ENCODE results near the gene HBZ.
"Not testable (repeated sequence)": the region's sequence is repeated elsewhere in the genome, so short reads cannot be mapped to it uniquely, and the experiment has no call there.

Gene HBZ

DNA sequence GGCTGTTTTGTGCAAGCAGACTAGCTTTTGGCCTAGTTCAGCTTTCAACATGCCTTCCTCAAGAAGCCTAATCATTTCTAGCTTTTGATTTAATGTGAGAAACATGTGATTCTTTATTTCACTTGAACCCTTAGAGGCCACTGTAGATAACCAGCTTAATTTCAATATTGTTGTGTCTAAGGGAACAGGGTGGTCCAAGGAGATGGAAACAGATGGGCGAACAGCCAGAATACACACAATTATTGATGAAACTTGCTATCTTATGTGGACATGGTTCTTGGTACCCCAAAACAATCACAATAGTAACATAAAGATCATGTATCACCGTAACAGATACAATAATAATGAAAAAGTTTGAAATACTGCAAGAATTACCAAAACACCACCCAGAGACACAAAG lies 18.7 kb upstream of the HBZ start:
- DNase-seq: no peak

DNA sequence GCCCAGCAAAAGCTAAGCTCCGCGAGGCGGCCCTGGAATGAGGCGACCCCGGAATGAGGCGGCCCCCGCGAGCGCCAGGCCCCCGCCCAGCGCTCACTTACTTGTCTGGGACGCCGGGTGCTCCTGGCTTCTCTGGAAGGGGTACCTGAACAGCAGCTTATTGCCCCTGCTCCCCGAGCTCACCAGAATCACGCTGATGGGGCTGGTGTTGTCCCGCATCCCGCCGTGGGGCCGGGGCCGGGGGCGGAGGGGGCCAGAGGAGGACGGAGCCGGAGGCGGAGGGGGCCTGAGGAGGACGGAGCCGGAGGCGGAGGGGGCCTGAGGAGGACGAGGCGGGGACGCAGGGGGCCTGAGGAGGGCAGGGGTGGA lies 14.4 kb upstream of the HBZ start:
- peak; percentile 61 for DNase-seq

DNA sequence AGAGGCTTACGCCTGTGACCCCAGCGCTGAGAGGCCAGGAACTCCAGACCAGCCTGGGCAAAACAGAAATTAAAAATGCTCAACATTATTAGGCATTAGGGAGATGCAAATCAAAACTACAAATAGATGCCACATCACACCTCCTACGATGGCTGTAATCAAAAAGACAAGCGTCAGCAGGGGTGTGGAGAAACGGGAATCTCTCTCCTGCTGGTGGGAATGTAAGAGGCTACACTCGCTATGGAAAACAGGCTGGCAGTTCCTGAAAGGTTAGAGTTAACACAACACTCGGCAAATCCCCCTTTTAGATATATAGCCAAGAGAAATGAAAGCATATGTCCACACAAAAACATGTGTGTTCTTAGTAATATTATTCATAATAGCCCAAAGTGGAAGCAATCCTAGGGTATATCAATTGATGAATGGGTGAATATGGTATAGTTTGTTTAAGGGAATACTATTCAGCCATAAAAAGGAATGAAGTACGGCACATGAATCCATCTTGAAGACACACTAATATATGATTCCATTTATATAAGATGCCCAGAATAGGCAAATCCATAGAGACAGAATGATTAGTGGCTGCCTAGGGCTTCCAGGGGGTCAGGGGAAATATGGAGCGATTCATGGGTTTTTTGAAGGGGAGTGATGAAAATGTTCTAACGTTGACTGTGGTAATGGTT lies 12.1 kb upstream of the HBZ start:
- no peak for DNase-seq

DNA sequence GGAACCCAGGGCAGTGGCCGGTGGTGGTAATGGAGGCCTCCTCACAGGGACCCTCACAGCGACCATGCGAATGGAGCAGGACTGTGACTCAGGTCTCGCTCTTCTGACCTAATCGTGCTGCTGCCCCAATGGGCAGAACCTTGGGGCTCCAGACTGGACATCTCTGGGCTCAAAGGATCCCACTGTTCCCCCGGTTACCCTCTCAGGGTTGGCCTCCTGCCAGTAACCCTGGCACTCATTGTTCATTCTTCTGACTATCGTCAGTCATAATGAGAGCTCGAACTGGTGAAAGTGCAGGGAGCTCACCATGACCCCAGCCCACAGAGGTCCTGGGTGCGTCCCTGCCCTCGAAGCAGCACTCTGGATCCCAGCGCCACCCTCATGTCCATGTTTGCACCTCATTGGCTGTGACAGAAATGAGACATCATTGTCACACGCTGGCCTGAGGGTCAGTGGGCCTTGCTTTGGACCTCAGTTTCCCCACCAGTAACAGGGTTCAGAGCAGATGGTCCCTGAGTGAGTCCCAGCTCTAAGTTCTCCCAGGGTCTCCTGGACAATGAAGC lies 10.0 kb upstream of the HBZ start:
- DNase-seq: no peak

DNA sequence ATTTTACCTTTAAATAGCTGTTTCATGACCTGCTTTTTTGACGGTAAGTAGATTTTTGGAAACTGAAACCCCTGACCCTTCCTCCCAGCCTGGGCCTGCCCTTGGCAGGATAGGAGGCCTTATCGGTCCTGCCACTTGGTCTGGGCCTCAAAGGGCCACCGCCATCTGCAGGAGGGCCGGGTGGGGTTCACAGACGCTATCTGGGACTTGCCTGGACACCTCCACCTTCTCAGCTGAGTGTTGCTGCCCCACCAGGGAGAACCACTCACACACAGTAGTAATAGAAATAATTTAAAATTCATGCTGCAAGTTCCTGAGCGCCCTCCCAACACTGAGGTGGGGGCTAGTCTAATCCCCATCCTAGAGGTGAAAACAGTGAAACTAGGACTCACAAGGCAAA lies 9.4 kb upstream of the HBZ start:
- DNase-seq: no peak

DNA sequence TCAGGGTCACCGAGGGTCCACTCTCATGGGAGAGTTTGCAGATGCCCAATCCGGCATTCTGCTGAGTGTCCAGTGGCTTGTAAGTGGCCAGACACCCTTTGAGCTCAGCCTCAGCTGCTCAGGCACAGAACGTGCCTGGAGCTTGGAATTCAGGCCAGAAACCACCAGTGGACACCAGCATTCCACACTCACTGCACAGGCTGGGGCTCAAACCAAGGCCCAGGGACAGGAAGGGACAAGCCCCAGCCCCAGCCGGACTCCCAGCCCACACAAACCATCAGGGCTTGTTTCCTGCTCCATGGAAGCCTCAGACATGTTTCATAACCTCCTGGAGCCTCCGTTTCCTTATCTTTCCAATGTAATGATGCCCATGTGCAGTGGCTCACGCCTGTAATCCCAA lies 9.0 kb upstream of the HBZ start:
- no peak for DNase-seq

DNA sequence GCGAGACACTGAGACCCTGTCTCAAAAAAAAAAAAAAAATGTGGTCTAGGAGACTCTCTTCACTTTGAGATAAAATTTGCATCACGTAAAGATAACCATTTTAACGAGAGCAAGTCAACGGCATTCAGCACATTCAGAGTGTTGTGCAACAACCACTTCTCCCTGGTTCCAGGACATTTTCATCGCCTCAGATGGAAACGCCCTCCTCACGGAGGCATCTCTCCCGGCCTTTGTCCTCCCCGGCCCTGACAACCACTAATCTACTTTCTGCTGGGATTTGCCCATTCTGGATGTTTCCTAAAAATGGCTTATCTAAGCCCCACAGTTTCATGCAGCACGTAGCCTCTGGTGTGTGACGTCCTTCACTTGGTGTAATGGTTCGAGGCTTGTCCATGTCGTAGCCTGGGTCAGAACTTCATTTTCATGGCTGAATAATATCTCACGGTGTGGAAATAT lies 7.6 kb upstream of the HBZ start:
- DNase-seq: no peak

DNA sequence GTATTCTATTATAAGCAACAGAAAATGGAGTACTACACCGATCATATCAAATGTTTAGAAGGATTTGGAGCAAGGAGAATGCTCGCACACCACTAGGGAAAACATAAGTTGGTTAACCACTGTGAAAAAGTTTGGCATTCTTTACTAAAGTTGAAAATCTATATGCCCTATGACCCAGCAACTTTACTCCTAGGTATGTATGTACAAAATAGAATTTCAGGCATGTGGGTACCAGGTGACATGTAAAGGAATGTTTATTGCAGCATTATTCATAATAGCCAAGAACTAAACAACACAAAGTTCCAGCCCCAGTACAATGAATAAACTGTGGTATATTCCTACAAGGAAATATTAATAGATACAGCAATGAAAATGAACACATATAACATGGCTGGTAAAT lies 5.8 kb upstream of the HBZ start:
- no peak for DNase-seq

DNA sequence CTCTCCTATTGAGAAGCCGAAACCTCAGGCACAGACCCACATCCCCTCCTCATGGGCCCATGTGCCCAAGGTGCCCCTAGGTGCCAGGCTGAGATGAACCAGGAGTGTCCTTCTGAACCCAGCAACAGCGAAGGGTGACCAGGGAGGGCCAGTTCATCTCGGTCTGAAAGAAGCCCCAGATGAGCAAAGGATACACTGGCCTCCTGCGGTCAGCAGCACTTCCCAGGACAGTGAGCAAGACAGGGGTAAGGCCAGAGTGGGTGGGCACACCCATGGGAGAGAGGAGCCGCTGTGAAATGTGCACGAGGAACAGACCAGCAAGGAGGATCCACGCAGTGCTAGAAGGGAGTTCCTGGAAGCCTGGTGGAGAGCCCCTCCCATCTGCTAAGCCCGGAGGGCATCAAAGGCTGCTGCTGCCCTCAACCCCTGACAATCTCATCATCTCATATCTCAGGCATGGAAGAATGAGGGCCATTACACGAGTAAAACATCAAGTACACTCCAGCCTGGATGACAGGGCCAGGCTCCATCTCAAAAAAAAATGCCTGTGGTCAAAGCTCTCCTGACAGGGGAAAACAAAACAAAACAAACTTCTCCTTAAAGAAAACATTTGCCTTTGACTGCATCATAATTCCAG lies 3.3 kb upstream of the HBZ start:
- no peak for DNase-seq

DNA sequence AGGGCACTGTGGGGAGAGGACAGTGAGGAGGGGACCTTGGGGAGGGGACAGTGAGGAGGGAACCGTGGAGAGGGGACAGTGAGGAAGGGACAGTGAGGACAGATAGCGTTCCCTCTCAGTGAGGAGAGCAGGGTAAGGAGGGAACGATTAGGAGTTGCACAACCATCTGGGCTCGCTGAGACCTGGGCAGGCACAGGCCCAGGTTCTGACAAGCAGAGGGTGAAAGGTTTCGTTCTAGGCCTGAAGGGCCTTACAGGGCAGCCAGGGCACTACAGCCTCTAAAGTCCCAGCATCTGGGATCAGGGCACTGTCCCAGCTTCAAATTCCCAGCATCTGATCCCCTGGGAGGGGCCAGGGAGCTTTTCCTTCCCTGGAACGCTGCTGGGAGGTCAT lies 681 bp downstream of the HBZ start:
- not testable (repeated sequence) for DNase-seq

DNA sequence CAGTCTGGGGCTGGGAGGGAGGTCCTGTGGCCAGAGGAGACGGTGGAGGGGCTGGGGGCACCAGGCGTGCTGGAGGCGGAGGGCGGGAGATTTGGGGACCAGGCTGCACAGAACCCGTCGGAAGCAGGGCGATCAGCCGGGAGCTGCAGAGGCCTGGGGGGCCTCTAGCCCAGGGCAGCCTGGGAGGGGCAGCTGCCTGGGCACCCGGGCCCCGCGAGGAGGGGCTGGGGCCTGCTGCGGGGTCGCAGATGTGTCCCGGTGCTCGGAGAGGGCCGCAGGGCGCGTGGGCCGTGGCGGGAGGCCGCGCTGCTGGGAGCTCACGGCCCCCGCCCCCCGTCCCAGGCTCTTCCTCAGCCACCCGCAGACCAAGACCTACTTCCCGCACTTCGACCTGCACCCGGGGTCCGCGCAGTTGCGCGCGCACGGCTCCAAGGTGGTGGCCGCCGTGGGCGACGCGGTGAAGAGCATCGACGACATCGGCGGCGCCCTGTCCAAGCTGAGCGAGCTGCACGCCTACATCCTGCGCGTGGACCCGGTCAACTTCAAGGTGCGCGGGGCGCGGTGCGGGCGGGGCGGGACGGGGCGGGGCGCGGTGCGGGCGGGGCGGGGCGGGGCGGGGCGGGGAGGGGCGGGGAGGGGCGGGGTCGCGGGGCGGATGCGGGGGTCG lies 1.2 kb downstream of the HBZ start:
- DNase-seq: not testable (repeated sequence)

DNA sequence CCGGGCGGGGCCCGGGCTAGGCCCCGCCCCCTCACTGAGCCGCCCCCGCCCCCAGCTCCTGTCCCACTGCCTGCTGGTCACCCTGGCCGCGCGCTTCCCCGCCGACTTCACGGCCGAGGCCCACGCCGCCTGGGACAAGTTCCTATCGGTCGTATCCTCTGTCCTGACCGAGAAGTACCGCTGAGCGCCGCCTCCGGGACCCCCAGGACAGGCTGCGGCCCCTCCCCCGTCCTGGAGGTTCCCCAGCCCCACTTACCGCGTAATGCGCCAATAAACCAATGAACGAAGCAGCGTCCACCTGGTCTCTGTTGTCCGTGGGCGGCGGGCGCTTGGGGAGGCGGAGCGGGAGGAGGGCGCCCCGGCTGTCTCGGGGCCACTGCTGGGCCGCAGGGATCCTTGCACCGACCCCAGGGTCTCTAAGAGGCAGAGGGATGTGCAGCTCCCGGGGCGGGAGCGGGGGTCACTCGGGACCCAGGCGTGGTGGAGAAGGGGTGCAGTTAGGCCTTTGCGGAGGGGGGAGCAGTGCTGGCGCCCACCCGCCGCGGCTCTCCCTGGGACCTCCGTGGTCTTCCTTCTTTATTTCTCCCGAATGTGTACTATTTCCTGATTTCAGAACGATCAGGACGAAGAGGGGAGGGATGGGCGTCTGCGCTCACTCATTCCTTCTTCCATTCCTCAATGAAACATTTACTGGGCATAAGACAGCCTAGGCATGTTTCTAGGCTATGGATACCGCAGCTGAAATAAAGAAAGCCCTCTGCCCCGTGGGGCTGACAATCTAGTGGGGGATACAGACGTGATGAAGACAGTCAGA lies 2.0 kb downstream of the HBZ start:
- DNase-seq: peak; percentile 52

DNA sequence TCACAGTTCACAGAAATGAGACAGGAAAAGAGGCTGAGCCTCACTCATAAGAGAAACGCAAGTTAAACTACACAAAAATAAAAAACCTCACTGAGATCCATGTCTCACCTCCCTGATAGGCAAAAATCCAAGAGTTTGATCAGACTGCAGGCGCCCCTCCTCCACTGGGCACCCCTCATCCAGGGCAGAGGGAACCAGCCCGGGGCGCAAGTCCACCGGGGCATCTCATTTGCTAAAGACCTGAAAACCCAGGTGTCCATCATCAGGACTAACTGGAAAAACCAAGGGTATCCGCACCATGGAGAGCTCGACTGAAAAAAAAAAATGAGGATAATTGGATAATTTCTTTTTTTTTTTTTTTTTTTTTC lies 2.6 kb downstream of the HBZ start:
- DNase-seq: no peak

DNA sequence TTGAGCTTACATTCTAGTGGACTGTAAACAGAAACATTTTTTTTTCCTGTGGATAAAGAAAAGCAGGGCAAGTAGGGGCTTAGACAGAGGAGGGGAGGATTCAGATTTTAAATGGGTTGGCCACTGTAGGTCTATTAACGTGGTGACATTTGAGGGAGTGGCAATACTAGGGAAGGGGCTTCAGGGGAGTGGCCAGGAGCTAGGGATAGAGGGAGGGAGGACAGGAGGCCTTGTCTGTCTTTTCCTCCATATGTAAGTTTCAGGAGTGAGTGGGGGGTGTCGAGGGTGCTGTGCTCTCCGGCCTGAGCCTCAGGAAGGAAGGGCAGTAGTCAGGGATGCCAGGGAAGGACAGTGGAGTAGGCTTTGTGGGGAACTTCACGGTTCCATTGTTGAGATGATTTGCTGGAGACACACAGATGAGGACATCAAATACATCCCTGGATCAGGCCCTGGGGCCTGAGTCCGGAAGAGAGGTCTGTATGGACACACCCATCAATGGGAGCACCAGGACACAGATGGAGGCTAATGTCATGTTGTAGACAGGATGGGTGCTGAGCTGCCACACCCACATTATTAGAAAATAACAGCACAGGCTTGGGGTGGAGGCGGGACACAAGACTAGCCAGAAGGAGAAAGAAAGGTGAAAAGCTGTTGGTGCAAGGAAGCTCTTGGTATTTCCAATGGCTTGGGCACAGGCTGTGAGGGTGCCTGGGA lies 6.8 kb downstream of the HBZ start:
- DNase-seq: no peak

DNA sequence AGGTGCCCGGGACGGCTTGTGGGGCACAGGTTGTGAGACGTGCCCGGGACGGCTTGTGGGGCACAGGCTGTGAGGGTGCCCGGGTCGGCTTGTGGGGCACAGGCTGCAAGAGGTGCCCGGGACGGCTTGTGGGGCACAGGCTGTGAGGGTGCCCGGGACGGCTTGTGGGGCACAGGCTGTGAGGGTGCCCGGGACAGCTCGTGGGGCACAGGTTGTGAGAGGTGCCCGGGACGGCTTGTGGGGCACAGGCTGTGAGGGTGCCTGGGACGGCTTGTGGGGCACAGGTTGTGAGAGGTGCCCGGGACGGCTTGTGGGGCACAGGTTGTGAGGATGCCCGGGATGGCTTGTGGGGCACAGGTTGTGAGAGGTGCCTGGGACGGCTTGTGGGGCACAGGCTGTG lies 7.8 kb downstream of the HBZ start:
- DNase-seq: not testable (repeated sequence)

DNA sequence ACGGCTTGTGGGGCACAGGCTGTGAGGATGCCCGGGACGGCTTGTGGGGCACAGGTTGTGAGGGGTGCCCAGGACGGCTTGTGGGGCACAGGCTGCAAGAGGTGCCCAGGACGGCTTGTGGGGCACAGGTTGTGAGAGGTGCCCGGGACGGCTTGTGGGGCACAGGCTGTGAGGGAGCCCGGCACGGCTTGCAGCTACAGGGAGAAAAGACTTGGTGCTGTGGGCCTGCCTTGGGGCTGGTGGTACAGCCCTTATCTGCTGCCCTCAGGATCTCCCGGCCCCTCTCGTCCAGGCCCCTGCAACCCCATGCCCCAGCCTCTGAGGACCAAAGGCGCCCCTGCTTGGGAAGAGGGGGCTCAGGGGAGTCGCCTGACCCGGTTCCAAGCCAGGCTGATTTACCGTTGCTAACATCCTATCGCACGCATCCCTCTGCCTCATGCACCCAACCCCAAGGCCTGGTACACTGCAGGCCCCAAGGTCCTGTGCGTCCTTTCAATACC lies 8.3 kb downstream of the HBZ start:
- DNase-seq: no peak

DNA sequence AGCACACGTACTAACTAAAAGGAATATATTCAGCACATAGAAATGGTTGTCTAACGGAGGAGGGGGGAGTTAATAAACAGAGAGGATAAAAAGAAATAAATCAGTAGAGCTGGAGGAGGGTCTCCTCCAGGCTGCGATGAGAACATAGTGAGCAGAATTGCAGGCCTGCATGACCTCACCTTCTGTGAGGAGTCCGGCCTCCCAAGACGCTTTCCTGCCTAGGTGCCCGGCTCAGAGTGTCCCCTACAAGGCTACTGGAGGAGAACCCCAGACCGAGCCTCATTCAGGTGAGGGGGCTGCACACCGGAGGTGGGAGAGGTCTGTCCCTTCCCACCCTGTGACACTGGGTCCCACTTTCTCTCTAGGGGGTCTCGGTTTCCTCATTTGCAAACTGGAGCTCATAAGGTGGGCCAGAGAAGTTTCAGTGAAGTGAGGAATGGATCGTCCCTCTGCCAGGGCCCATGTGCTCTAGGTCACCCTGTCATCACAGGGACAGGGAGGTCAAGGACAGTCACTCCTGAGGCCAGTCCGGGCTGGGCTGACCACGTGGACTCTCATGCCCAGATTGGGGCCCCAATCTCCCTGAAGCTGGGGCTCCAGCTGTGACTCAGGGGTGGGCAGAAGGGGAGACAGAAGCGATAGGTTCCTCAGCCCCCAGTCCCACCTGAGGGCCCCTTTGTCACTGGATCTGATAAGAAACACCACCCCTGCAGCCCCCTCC lies 10.0 kb downstream of the HBZ start:
- no peak for DNase-seq

DNA sequence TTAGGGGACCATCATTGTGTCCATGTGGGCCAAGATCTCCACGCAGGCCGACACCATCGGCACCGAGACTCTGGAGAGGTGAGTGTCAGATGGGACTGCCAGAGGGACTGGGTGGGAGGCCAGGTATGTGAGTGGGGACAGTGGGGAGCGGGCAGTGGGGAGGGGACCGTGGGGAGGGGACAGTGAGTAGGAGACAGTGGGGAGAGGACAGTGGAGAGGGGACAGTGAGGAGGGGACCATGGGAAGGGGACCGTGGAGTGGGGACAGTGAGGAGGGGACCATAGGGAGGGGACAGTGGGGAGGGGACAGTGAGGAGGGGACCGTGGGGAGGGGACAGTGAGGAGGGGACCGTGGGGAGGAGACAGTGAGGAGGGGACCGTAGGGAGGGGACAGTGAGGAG lies 10.7 kb downstream of the HBZ start:
- DNase-seq: not testable (repeated sequence)

DNA sequence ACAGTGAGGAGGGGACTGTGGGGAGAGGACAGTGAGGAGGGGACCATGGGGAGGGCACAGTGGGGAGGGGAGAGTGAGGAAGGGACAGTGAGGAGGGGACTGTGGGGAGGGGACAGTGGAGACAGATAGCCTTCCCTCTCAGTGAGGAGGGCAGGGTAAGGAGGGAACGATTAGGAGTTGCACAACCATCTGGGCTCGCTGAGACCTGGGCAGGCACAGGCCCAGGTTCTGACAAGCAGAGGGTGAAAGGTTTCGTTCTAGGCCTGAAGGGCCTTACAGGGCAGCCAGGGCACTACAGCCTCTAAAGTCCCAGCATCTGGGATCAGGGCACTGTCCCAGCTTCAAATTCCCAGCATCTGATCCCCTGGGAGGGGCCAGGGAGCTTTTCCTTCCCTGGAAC lies 11.3 kb downstream of the HBZ start:
- not testable (repeated sequence) for DNase-seq

DNA sequence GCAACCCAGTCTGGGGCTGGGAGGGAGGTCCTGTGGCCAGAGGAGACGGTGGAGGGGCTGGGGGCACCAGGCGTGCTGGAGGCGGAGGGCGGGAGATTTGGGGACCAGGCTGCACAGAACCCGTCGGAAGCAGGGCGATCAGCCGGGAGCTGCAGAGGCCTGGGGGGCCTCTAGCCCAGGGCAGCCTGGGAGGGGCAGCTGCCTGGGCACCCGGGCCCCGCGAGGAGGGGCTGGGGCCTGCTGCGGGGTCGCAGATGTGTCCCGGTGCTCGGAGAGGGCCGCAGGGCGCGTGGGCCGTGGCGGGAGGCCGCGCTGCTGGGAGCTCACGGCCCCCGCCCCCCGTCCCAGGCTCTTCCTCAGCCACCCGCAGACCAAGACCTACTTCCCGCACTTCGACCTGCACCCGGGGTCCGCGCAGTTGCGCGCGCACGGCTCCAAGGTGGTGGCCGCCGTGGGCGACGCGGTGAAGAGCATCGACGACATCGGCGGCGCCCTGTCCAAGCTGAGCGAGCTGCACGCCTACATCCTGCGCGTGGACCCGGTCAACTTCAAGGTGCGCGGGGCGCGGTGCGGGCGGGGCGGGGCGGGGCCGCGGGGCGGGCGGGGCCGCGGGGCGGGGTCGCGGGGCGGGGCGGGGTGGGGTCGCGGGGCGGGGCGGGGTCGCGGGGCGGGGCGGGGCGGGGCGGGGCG lies 11.8 kb downstream of the HBZ start:
- not testable (repeated sequence) for DNase-seq
